ENCODE data around the gene TEC. TPM values are rescaled to one million over a fixed set of nuclear protein-coding genes. Genes with fewer than 3 reads are reported as not detected.

TEC gene
- total and polyA plus RNA-seq, 9 of the 15 experiments (the other 6 are each of a cell fraction or from before 2014, with no cell fraction given), result 5.3 to 14.7 (median 8.8) TPM

- TF ChIP-seq, protein P1, sequence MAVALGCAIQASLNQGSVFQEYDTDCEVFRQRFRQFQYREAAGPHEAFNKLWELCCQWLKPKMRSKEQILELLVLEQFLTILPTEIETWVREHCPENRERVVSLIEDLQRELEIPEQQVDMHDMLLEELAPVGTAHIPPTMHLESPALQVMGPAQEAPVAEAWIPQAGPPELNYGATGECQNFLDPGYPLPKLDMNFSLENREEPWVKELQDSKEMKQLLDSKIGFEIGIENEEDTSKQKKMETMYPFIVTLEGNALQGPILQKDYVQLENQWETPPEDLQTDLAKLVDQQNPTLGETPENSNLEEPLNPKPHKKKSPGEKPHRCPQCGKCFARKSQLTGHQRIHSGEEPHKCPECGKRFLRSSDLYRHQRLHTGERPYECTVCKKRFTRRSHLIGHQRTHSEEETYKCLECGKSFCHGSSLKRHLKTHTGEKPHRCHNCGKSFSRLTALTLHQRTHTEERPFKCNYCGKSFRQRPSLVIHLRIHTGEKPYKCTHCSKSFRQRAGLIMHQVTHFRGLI (CRISPR knock-in tag; IDR thresholded peaks at IDR 0.05), result peak; percentile 95
- TF ChIP-seq RNF219 (CRISPR knock-in tag; IDR thresholded peaks at IDR 0.05) (peak; percentile 86), SLC30A9 (CRISPR knock-in tag; IDR thresholded peaks at IDR 0.05) (peak; percentile 96), CAMTA2 (CRISPR knock-in tag; conservative IDR thresholded peaks at IDR 0.05) (0 out of 2 replicates have a peak, but pooled peaks have one; percentile 77), MYC (IDR thresholded peaks at IDR 0.05; ENCODE audit: low read depth, low read length) (no peak), MYC (CRISPR knock-in tag; IDR thresholded peaks at IDR 0.05; ENCODE audit: borderline replicate concordance, low read depth) (0 out of 2 replicates have a peak, but pooled peaks have one; percentile 56), ZNF707 (CRISPR knock-in tag; conservative IDR thresholded peaks at IDR 0.05) (peak; percentile 88), ZNF311 (CRISPR knock-in tag; IDR thresholded peaks at IDR 0.05) (no peak)
- TF ChIP-seq, protein P2, sequence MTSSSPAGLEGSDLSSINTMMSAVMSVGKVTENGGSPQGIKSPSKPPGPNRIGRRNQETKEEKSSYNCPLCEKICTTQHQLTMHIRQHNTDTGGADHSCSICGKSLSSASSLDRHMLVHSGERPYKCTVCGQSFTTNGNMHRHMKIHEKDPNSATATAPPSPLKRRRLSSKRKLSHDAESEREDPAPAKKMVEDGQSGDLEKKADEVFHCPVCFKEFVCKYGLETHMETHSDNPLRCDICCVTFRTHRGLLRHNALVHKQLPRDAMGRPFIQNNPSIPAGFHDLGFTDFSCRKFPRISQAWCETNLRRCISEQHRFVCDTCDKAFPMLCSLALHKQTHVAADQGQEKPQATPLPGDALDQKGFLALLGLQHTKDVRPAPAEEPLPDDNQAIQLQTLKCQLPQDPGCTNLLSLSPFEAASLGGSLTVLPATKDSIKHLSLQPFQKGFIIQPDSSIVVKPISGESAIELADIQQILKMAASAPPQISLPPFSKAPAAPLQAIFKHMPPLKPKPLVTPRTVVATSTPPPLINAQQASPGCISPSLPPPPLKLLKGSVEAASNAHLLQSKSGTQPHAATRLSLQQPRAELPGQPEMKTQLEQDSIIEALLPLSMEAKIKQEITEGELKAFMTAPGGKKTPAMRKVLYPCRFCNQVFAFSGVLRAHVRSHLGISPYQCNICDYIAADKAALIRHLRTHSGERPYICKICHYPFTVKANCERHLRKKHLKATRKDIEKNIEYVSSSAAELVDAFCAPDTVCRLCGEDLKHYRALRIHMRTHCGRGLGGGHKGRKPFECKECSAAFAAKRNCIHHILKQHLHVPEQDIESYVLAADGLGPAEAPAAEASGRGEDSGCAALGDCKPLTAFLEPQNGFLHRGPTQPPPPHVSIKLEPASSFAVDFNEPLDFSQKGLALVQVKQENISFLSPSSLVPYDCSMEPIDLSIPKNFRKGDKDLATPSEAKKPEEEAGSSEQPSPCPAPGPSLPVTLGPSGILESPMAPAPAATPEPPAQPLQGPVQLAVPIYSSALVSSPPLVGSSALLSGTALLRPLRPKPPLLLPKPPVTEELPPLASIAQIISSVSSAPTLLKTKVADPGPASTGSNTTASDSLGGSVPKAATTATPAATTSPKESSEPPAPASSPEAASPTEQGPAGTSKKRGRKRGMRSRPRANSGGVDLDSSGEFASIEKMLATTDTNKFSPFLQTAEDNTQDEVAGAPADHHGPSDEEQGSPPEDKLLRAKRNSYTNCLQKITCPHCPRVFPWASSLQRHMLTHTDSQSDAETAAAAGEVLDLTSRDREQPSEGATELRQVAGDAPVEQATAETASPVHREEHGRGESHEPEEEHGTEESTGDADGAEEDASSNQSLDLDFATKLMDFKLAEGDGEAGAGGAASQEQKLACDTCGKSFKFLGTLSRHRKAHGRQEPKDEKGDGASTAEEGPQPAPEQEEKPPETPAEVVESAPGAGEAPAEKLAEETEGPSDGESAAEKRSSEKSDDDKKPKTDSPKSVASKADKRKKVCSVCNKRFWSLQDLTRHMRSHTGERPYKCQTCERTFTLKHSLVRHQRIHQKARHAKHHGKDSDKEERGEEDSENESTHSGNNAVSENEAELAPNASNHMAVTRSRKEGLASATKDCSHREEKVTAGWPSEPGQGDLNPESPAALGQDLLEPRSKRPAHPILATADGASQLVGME (CRISPR knock-in tag; IDR thresholded peaks at IDR 0.05), result 0 out of 2 replicates have a peak, but pooled peaks have one; percentile 35
- TF ChIP-seq, protein P3, sequence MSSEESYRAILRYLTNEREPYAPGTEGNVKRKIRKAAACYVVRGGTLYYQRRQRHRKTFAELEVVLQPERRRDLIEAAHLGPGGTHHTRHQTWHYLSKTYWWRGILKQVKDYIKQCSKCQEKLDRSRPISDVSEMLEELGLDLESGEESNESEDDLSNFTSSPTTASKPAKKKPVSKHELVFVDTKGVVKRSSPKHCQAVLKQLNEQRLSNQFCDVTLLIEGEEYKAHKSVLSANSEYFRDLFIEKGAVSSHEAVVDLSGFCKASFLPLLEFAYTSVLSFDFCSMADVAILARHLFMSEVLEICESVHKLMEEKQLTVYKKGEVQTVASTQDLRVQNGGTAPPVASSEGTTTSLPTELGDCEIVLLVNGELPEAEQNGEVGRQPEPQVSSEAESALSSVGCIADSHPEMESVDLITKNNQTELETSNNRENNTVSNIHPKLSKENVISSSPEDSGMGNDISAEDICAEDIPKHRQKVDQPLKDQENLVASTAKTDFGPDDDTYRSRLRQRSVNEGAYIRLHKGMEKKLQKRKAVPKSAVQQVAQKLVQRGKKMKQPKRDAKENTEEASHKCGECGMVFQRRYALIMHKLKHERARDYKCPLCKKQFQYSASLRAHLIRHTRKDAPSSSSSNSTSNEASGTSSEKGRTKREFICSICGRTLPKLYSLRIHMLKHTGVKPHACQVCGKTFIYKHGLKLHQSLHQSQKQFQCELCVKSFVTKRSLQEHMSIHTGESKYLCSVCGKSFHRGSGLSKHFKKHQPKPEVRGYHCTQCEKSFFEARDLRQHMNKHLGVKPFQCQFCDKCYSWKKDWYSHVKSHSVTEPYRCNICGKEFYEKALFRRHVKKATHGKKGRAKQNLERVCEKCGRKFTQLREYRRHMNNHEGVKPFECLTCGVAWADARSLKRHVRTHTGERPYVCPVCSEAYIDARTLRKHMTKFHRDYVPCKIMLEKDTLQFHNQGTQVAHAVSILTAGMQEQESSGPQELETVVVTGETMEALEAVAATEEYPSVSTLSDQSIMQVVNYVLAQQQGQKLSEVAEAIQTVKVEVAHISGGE (CRISPR knock-in tag; IDR thresholded peaks at IDR 0.05), result peak in 1 of 3 experiments; percentile 75; a peak in 2 of 6 replicates
- TF ChIP-seq, protein P4, sequence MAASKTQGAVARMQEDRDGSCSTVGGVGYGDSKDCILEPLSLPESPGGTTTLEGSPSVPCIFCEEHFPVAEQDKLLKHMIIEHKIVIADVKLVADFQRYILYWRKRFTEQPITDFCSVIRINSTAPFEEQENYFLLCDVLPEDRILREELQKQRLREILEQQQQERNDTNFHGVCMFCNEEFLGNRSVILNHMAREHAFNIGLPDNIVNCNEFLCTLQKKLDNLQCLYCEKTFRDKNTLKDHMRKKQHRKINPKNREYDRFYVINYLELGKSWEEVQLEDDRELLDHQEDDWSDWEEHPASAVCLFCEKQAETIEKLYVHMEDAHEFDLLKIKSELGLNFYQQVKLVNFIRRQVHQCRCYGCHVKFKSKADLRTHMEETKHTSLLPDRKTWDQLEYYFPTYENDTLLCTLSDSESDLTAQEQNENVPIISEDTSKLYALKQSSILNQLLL (CRISPR knock-in tag; IDR thresholded peaks at IDR 0.05; ENCODE audit: borderline replicate concordance), result peak; percentile 99
Observed at GRCh38 chr4:48120132-48120531, 149.5 kb downstream of the TEC start (continued).

Data from K562 (cell line).